Uterus (tissue), 4 donors: ENCODE data around the gene RSRC1. TPM values are rescaled to one million over a fixed set of nuclear protein-coding genes. Genes with fewer than 3 reads are reported as not detected.

ENCODE experiments used
- DNase-seq, 2 donors: peaks; one replicate each; pipeline ENCODE4 v3.0.0-alpha.2; 2019 to 2020
- H3K27ac ChIP-seq, 2 donors: fragments of 200-600 bp; sonication (generic); 1 replicate in 1 of 2; 2 replicates in 1 of 2; pipeline ENCODE4 v1.5.1; 2016 to 2018
- H3K27me3 ChIP-seq, 2 donors: fragments of 200-600 bp; sonication (generic); one replicate each; pipeline ENCODE4 v1.5.1; 2018 to 2019; ENCODE audit warnings: control low read depth in 1 of 2
- H3K36me3 ChIP-seq, 2 donors: fragments of 200-600 bp; sonication (generic); one replicate each; pipeline ENCODE4 v1.5.1; 2019; ENCODE audit warnings: control low read depth in 1 of 2
- H3K4me1 ChIP-seq, 2 donors: fragments of 200-600 bp; sonication (generic); one replicate each; pipeline ENCODE4 v1.5.1; 2018 to 2019; ENCODE audit warnings: control low read depth in 1 of 2
- H3K4me3 ChIP-seq, 2 donors: fragments of 200-600 bp; sonication (generic); 1 replicate in 1 of 2; 2 replicates in 1 of 2; pipeline ENCODE4 v1.5.1; 2018 to 2019; ENCODE audit warnings: mild to moderate bottlenecking in 1 of 2
- H3K9me3 ChIP-seq, 2 donors: fragments of 200-600 bp; sonication (generic); one replicate each; pipeline ENCODE4 v1.5.1; 2019; ENCODE audit warnings: control low read depth in 1 of 2
- CTCF ChIP-seq, 4 experiments: fragments of 200-600 bp in 2 of 4; fragments of 450-650 bp in 2 of 4; sonication (generic) in 2 of 4; IDR thresholded peaks; one replicate each; pipeline ENCODE4 v1.5.1; 2016 to 2019; ENCODE audit warnings: antibody characterized with exemption in 4 of 4, mild to moderate bottlenecking in 2 of 4, moderate library complexity in 1 of 4
- POLR2A ChIP-seq, 2 donors: fragments of 450-650 bp; IDR thresholded peaks; one replicate each; pipeline ENCODE4 v1.6.1; 2016; ENCODE audit warnings: antibody characterized with exemption in 2 of 2, mild to moderate bottlenecking in 1 of 2, moderate library complexity in 1 of 2
- intact Hi-C: fragments of 100-400 bp; cut with DNase I; formaldehyde crosslinking; loops from one replicate; pipeline ENCODE4 v1.15.1; 2023; ENCODE audit warnings: low total_unique reads
- total RNA-seq, 4 donors: library from RNA; depleted of rRNA in 3 of 4; stranded (reverse); fragments of >200 nt in 3 of 4; gene quantifications; one replicate each; pipeline versions ENCODE4 v1.1.0 to v1.2.4, GENCODE V29; 2014 to 2023
- donor health status: DM: yes; HTN: yes; CAD: no.

Gene RSRC1
- total RNA-seq, 4 donors from 2014 or later = 24.1 to 128 (median 60.6) TPM

DNA sequence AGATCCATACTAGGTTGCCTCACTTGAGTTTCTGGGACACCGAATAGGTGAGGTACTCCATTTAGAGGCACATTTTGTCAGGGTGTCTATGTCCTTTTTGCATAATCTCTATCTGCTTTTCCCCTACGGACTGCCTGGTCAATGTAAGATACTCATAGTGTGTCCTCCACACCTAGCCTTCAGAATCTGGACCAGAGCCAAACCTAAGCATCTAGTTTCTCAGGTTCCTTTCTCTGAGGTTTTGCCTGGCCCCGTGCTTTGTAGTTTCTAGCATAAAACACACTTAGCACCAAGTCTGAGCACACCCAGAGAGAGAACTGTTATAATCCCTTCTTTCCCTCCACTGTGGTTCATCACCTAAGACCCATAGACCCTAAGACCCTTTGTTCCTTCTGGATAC lies 355.2 kb downstream of the RSRC1 start:
- H3K27ac ChIP-seq = no peak overlapping the region
- no peak for DNase-seq
- H3K4me1 ChIP-seq = no peaks in the 10 kb centered on the region
- intact Hi-C loops = no loop called here
- no peak overlapping the region for H3K4me3 ChIP-seq
- TF ChIP-seq CTCF (IDR thresholded peaks at IDR 0.05) = no peak
- no peak for TF ChIP-seq POLR2A (IDR thresholded peaks at IDR 0.05)
- no peaks in the 10 kb centered on the region for H3K36me3 ChIP-seq
- no peaks in the 10 kb centered on the region for H3K27me3 ChIP-seq
- no peaks in the 10 kb centered on the region for H3K9me3 ChIP-seq

DNA sequence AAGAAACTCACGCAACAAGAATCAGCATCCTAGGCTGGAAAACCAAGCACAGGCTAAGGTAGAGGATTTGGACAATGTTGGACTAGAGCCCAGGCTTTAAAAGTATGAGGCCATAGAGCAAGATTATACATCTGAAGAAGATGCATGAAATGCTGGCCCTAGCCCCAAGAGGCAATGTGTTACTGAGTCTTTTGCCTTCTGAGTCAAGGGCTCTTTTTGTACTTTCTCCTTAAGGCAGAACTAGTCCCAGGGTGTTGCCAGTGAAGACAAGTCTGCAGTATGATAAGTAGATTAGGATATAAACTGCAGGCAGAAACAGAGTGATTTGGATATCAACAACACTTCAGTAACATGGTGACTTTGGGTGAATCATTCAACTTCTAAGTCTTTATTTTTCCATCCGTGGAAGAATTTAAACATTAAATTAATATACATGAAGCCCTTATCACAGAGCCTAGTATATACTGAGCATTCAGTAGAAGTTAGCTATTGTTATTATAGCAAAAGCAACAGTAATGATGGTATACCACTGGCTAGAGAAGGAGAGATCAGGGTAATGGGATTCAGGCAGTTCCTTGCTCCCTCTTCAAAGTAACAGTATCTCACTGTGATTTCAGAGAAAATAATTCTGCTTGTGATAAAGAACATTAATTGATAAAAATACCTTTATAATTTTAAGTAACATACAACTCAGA lies 361.2 kb downstream of the RSRC1 start:
- no peaks in the 10 kb centered on the region for H3K4me1 ChIP-seq
- no peak for DNase-seq
- no peak overlapping the region for H3K4me3 ChIP-seq
- H3K27ac ChIP-seq = no peak overlapping the region
- TF ChIP-seq CTCF (IDR thresholded peaks at IDR 0.05) (no peak), POLR2A (IDR thresholded peaks at IDR 0.05) (no peak)
- H3K36me3 ChIP-seq = no peaks in the 10 kb centered on the region
- H3K9me3 ChIP-seq = no peaks in the 10 kb centered on the region
- no peaks in the 10 kb centered on the region for H3K27me3 ChIP-seq
- intact Hi-C loops = no loop called here

- no peaks in the 10 kb centered on the region for H3K36me3 ChIP-seq
- H3K27me3 ChIP-seq = no peaks in the 10 kb centered on the region
- no peaks in the 10 kb centered on the region for H3K4me1 ChIP-seq
- TF ChIP-seq CTCF (IDR thresholded peaks at IDR 0.05) (no peak), POLR2A (IDR thresholded peaks at IDR 0.05) (no peak)
- DNase-seq = no peak
- H3K4me3 ChIP-seq = no peak overlapping the region
- intact Hi-C loops = no loop called here
- H3K27ac ChIP-seq = no peak overlapping the region
- no peaks in the 10 kb centered on the region for H3K9me3 ChIP-seq
These were observed 361.9 kb downstream of the RSRC1 start for GRCh38 chr3:158471639-158472294.

DNA sequence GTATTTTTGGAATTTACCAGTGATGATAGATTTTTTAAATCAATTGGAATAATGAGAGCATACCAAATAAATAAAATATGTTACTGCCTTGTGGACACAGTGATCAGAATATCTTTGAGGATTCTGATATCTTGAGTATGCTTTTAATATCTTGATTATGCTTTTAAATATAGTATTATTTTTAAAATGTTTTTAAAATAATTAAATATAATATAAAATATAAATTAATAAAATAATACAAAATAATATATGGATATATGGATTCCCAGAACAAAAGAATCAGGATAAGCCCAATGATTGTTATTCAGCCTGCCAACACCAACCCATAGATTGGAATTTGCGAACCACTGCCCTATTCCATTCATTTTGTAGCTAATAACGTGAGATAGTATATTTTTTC lies 369.2 kb downstream of the RSRC1 start:
- Histone ChIP-seq H3K4me3 (no peak overlapping the region), H3K36me3 (no peaks in the 10 kb centered on the region), H3K27ac (no peak overlapping the region), H3K27me3 (no peaks in the 10 kb centered on the region), H3K4me1 (no peaks in the 10 kb centered on the region), H3K9me3 (no peaks in the 10 kb centered on the region)
- no peak for TF ChIP-seq CTCF (IDR thresholded peaks at IDR 0.05)
- TF ChIP-seq POLR2A (IDR thresholded peaks at IDR 0.05) = no peak
- intact Hi-C loops = no loop called here
- no peak for DNase-seq

DNA sequence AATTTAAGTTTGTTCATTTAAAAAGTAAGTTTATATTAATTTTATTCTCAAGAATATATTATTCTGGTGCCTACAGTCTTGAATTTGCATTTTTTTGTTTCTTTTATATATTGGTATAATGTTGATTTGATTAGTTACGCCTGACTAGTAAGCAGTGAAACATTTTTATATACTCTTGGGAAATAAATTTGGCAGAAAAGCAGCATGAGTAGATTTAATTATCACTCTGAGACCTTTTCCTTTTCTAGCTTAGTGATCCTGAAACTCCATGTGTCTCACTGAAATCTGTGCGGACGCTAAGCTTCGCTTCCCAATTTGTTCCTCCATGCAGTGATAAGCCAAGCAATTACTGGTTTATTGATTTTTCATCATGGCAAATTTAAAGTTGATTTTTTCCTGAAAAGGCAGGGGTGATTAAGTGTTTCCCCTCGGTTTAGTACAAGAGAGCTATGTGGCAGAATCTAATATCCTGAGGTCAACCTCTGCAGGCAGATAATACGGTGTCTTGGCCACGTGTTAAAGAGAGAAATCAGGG lies 373.9 kb downstream of the RSRC1 start:
- no peak for TF ChIP-seq CTCF (IDR thresholded peaks at IDR 0.05)
- TF ChIP-seq POLR2A (IDR thresholded peaks at IDR 0.05) = no peak
- intact Hi-C loops = no loop called here
- H3K4me3 ChIP-seq = no peak overlapping the region
- H3K4me1 ChIP-seq = no peaks in the 10 kb centered on the region
- H3K27me3 ChIP-seq = no peaks in the 10 kb centered on the region
- H3K9me3 ChIP-seq = no peaks in the 10 kb centered on the region
- no peaks in the 10 kb centered on the region for H3K36me3 ChIP-seq
- no peak for DNase-seq
- H3K27ac ChIP-seq = no peak overlapping the region
